Activated gamma-delta T cell treated with anti-CD3 and anti-CD28 coated beads, Interleukin-2, amount 50 U/mL, for 16 hours (primary cell): ENCODE measurements around the gene SMOC2.
"Not testable (repeated sequence)": the region's sequence is repeated elsewhere in the genome, so short reads cannot be mapped to it uniquely, and the experiment has no call there.

Source experiments
- DNase-seq: peaks from one replicate; pipeline ENCODE4 v3.0.0-alpha.2; 2020; ENCODE audit warnings: low read depth

SMOC2 gene

DNA sequence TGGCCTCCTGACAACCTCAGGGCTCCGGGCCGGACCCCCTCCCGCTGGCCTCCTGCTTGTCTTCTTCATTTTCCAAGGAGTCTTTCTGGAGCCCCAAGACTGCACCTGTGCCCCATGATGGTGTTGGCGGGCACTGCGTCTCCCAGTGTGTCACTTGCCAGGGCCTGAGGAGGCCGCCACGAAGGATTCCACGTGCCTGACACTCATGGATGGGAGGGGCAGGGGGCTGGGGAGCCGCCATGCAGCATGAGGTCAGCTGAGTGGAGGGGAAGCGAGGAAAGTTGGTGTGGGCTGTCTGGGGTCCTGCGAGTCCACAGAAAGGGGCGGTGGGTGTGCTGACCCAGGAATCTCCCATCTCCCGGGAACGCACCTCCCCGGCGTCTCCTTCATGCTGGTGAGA is 165.7 kb downstream of the SMOC2 start:
- DNase-seq = no peak

DNA sequence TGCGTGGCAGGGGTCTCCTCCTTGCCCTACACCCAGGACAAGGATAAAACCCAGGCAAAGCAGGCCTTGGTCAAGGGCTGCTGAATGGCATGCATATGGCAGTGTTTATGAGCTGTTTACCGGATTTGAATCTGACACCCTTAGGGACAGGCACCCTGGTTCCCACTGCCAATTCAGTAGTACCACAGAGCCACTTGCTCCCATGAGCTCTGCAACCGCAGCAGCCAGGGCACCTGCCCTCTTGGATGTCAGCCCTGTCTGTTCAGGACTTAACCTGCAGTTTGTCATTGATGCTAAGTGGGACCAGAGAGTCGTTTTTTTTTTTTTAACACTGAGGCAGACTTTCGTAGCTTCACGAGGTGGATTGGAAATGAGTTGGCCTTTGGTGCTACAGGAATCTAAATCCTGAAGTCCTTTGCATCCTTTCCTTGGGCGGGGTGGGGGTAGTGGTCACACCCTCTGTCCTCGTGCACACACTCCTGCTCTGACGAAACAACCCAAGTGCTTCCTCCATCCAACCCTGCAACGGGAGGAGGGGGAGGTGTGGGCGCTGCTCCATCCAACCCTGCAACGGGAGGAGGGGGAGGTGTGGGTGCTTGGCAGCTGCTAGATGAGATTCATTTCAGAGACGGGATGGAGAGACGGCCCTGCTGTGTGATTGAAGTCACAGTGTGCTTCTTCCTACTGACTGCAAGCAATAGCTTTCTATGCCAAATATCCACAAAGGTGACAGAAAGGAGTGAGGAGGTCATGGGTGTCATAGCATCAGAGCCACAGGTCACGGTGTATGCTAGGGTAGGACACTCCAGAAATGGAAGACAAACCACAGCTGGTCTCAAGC is 166.5 kb downstream of the SMOC2 start:
- no peak for DNase-seq

DNA sequence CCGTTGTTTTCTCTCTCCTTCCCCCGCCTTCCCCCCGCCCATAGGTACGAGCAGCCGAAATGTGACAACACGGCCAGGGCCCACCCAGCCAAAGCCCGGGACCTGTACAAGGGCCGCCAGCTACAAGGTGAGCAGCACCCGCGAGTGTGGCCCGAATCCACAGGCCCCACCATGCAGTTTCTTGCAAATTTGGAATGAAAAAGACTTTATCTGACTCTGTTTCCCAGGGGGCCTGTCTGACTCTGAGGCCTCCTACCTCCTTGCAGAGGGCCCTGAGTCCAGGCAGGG is 167.1 kb downstream of the SMOC2 start:
- no peak for DNase-seq

DNA sequence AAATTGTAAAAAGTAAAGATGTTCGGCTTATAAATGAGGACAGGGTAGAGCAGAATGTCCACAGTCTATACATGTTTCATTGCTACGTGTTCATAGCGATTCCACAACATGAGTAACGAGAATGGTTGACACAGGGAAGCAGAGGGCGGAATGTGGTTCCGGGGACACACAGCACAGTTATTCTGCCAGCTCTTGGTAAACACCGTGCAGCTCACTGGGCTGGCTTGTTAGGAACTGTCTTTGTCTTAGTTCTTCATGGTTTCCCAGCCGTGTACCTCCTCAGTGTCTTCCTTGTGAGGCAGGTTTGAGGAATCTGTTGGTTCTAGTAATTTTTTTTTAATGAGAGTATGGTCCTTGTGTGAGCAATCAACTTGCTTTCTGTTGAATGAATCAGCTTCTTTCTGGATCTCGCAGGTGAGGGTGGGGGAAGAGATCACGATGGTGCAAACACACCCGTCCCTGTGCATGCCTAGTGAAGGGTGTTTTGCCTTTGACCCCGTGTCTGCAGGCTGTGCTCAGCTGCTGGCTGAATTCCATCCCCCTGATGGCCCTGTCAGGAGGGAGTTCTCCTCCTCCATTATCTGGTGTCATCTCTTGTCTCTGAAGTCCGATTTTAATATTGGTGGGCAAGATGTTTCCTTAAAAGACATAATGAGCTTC is 168.2 kb downstream of the SMOC2 start:
- no peak for DNase-seq

DNA sequence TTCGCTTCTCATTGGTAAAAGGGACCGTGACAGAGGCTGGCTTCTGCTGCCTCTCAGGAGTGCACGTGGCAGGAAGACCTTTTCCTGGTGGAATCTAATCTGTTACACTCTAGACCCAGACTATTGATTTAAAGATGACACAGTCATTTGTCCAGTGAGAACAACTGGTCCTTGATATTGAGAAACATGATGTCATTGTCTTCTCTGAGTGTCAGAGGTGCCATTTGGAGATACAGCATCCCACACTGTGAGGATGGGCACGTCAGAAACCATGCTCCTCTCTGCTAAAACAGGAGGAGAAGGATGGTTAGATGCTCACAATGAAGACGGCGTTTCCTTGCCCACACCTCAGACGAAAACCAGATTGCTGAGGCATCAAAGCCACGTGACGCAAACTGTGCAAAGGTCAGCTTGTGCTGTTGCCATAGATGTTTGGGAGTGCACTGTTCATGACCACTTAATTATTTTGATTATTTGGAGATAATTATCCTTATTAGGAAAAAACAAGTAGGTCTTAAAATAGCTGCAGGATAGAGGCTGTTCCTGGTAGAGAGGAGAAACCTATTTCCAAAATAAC is 169.0 kb downstream of the SMOC2 start:
- DNase-seq = no peak

DNA sequence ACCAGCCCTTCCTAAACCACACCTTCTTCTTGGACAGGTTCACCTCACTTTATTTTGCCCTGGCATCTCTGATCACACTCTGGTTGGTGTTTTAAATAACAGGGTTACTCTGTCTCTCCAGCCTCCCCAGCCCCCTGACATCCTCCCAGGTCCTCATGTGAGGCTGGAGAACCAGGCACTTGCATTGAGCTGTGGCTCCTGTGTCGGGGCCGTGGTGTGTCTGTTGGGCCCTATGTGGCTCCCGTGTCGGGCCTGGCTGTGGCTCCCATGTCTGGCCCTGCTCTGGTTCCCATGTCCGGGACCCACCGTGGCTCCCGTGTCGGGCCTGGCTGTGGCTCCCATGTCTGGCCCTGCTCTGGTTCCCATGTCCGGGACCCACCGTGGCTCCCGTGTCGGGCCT is 170.0 kb downstream of the SMOC2 start:
- DNase-seq = not testable (repeated sequence)

DNA sequence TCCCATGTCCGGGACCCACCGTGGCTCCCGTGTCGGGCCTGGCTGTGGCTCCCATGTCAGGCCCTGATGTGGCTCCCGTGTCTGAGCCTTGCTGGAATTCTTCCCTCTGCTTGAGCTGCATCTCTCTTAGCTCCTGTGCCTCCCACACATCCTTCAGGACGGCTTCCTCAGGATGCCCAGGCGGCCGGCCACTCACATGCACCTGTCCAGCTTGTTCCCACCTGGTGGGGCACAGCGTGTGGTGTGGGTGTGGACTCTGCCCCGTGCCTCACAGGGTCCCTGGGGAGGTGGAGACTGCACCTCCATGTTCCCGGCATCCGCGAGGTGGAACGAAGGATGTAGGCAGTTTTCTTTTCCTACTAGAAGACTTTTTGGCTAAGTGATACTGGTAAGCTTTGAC is 170.7 kb downstream of the SMOC2 start:
- DNase-seq = no peak

DNA sequence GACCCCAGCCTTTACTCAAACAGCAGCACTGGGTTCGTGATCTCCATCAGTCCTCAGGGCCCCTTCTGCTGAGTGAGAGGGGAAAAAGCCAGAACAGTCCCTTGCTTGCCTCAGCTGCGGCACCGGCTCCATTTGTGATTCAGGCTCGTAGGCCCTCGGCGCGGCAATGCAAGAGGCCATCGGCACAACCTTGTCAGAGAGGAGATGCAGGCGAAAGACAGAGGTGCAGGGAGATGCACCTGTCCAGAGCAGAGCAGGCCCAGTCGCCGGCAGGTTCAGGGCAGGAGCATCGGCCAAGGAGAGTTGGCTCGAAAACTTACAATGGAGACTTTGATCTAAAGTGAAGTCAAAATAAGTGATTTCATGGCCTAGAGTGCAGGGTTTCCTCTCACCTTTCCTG is 171.6 kb downstream of the SMOC2 start:
- DNase-seq = no peak

DNA sequence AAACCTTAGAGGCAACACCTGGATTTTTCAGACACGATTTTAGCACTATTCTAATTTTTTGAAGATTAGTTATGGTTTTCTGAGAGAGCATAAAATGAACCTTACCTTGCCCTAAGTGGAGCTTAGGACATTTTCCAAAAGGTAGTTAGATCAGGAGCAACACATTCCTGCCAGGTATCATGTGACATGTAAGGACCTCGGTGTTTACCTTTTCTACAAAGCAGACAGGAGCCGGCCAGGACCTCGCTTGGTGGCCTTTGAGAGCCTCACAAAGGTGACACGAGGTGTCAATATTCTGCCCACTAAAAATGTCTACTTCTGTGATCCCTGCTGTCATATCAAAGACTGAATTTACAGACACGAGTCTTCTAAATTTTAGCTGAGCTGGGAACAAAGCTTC is 174.9 kb downstream of the SMOC2 start:
- no peak for DNase-seq

DNA sequence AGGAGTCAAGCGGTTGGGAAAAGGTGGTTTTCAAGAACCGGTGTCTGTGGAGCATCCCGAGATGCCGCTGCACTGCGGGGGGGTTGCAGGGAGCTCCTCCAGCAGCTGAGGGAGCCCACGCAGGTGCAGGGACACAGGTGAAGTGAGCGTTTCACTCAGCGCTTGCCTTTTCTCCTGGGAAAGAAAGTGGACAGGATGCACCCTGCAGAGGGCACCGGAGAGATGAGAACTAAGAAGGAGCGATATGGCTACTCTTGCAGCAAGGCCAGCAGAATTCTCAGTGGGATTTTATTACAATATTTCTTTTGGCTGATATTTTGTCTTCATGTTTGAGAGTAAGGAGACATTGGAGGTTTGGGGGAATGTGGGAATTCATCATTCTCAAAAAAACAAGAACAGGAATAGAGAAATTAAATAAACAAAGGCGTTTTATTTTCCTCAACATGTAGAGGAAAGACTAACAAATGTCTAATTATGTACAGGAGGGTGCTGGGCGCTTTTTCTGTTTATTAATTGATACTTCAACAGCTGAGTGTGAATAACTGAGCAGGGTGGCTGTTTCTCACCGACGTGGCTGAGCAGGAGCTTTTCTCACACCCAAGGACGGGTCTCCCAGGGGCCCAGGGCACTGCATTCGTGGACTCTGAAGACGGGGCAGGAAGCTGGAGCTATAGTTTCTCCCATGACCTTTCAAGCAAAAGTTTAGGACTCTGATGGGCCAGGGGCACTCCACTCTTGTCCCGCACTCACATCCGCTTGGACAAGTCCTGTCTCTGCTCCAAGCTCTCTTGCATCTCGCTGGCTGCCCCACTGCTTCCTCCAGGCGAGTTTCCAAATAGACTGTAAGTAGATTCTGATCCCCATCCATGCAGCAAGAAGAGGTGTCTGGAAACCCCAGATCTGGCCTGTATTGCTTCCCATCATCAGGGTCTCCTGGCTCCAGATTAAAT is 176.1 kb downstream of the SMOC2 start:
- DNase-seq = no peak

DNA sequence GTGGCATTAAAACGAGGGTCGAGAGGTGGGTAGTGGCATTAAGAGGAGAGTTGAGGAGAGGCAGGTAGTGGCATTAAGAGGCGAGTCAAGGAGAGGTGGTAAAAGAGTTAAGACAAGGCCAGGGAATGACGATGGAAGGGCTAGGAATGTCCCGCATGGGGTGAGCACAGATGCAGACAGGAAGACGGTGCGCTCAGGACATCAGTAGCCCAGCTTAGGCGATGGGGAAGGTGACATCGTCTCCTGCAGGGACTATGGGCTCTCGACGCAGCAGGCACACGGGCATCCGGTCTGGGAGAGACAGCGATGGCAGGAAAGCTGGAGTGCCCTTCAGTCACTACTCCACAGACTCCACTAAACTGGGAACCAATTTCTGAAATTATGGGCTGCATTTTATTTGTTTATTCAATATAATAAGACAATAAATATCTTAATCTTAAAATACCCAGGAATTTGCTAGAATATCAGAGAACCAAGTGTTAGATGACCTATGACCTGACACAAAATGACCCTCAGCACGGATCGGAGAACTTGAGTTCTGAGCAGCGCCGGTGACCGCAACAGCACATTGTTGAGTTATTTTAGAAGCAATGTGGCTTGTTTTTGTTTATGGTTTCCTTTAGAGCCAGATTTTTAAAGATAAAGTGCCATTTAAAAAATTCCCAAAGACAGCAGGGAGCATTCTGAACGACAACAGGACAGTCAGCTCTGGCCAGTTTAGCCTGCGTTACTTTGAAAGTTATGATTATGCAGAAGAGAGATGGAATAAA is 177.7 kb downstream of the SMOC2 start:
- no peak for DNase-seq

DNA sequence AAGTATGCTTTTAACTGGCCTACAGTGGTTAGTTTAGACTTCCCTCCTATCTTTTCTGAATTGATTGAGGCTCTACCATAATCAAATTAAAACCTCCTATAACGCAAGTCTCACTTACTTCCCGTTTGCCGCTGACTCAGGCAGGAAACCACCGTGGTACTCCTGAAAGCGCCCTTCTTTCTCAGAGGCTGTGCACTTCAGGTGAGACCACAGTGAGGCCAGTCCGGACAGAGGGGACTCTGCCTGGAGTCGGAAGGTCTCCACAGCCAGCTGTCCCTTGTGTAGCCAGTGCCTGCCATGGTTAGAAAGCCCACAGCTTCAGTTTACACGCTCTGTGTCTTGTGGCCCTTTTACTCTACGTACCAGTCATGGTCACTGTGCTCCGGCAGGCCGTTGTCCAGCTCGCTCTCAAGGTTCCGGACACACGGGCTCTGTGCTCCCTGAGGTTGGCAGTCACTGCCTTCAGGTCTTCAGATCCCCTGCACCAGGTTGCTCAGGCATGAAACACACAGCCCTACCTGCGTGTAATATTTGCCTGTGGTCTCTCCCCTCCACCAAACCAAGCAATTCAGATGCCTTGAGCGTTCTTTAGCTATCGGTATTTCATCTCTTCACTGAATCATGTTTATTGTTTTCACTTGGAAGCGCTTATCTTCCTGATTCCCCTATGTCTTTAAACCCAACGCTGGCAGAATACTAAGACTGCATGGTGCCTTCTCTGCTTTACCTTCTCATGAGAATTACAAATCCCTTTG is 178.8 kb downstream of the SMOC2 start:
- no peak for DNase-seq

DNA sequence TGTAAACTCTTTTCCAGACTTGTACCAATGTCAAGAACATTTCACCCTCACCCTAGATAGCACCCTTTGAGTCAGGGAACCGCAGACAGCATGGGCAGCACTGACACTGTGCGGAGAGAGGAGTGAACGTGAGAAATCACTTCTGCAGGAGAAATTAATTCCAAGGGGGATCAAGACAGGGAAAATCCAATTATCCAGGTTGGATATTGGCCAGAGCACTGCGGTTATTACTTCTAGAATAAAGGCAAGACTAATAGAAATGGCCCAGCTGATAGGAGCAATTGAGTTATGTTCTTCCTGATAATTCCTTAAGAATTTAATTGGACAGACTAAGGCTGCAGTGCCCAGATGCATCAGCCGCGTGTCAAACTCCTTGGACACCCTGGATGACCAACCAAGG is 179.6 kb downstream of the SMOC2 start:
- no peak for DNase-seq

DNA sequence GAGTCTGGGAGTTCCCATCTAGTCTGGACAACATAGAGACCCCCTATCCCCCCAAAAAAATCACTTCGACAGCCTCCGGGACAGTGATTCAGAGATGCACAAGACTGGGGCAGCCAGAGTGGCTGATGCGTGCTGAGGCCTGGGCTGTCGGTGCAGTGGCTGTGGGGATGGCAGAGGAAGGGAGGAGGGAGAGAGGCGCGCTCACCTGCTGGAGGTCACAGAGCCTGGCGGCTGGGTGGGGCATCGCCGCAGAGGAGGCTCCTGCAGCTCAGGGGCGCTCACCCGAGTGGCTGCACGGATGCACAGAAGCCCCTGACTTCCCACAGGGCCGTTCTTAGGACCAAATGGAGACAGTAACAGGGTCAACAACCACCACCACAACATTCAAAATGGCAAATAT is 182.8 kb downstream of the SMOC2 start:
- DNase-seq = no peak

DNA sequence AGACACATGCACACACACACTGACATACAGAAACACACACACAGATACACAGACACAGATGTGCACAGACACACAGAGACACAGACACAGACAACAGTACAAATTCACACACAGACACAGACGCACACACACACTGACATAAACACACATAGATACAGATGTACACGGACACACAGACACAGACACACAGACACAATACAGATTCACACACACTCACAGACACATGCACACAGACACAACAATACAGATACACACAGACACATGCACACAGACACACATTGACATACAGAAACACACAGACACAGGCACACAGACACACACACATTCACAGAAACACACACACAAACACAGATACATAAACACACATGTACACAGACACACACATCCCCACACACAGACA is 183.6 kb downstream of the SMOC2 start:
- DNase-seq = no peak

DNA sequence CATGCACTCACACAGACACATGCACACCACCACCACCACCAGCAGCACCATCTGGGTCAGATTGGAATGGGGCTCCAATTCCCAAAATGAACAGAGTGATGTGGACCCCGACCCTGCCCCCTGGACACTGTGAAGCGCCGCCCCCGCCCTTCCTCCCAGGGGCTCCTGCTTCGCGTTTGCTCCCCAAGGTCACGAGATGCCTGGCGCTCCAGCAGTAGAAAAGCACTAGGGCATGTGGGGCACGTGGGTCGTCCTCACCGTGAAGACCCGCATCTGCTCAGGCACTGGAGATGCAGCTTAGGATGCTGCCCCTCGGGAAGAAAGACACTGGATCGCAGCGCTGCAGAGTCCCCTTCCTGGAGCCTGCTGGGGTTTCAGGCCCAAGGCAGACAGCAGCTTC is 184.0 kb downstream of the SMOC2 start:
- no peak for DNase-seq

DNA sequence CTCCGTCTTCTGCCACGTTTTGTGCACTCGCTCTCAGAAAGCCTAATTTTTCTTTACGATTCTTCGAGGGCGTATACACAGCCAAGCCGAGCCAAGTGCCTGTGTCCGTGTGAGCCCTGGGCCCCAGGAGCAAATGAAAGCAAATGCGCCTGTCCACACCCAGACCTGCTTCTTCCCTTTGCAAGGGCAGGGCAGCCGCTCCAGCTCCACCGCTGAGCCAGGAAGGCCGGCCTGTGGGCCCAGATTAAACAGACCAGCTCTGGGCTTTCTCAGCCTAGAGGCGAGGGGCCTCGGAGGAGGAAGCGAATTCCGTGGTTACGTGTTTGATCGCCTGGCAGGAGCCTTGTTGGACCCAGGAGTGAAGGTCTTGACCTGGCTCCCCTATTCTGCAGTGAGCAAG is 184.6 kb downstream of the SMOC2 start:
- no peak for DNase-seq

DNA sequence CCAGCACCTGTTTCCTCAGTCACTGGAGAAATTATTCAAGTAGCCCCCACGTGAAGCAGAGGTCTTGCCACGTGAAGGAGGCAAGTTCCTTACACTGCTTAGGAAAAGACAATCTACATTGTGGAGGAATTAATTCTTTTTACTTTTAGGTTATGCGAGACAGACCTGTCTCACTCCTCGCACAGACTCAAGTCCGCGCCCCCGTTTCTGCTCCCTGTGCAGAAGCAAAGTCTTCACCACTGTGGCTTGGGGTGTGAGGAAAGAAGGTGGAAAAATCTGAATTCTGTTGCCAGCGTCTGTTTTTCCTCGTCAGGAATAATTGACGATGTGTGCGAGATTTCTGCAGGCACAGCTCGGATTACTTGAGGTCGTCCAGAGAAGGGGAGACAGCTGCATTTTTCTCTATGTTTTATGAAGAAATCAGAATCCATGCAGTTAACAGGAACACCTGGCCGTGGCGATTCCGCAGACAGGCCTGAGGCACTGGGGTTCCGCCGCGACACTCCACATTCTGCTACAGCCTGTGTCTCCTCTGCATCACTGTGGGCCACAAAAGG is 185.1 kb downstream of the SMOC2 start:
- DNase-seq = no peak

DNA sequence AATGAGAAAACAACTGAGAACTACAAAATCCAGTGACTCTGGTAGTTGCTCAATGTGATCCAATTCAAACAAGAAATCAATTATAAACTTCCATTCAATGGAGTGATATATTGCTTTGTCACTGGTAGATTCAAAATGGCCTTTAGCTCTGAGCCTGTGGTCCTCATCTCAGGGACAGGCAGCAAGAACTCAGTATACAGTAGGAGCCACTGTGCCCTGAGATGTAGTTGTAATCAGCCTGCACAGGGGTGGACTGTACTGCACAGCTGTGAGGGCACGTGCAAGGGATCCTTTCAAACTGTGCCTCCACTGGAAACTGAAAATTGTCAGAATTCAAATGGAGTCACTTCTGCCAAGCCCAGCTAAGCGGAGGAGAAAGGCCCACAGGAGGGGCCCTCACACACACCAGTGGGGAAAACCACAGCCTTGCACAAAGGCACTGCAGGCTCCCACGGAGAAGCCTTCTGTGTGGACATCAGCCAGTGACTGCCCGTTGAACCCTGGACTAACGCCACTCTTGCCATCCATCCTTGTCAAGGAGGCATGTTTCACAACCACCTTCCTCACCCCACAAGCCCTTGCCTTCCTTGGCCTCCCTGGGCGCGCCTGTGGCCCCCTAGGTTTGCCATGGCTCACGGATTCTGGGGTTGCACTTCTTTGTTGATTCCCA is 186.7 kb downstream of the SMOC2 start:
- no peak for DNase-seq

DNA sequence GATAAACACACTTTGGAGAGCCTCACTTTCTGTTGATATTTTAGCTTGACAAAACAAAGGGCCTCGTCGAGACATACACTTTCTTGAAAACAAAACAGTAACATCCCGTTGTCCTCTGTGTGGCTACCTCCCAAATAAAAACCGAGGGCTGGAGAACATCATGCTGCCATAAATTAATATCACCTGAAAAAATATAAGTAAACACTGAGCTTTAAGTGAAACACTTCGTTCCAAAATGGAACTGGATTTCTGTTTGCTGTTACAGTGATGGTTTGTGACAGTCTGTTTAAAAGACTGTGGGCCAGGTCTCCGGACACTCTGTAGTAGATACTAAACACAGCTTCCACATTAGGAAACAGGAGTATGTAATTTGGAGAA is 187.2 kb downstream of the SMOC2 start:
- no peak for DNase-seq
